H1 (cell line): ENCODE data around the gene DHX38. TPM values are rescaled to one million over a fixed set of nuclear protein-coding genes. Genes with fewer than 3 reads are reported as not detected.

Experiments
- BCL11A ChIP-seq, 2 experiments: IDR thresholded peaks; one replicate each; pipeline ENCODE4 v1.6.1; 2011; ENCODE audit warnings: low read depth in 2 of 2, low read length in 2 of 2, mild to moderate bottlenecking in 2 of 2
- CHD1 ChIP-seq: IDR thresholded peaks from 2 replicates; pipeline ENCODE4 v1.6.1; 2012; ENCODE audit warnings: low read depth, low read length, improper control_type of control experiment
- CHD2 ChIP-seq: IDR thresholded peaks from 2 replicates; pipeline ENCODE4 v1.6.1; 2012; ENCODE audit warnings: low read length, improper control_type of control experiment
- CHD7 ChIP-seq: fragments of 300-600 bp; sonication (generic); IDR thresholded peaks from 2 replicates; pipeline ENCODE4 v1.7.1; 2012; ENCODE audit warnings: low read length, moderate library complexity, mild to moderate bottlenecking, inconsistent platforms; ENCODE audit not compliant: insufficient replicate concordance
- NANOG ChIP-seq: IDR thresholded peaks from 2 replicates; pipeline ENCODE4 v1.6.1; 2011; ENCODE audit warnings: low read length, low read depth, mild to moderate bottlenecking, inconsistent platforms; ENCODE audit not compliant: insufficient read depth, poor library complexity, severe bottlenecking
- RXRA ChIP-seq: IDR thresholded peaks from 2 replicates; pipeline ENCODE4 v1.6.1; 2011; ENCODE audit warnings: low read depth, mild to moderate bottlenecking, low read length, moderate library complexity; ENCODE audit not compliant: insufficient read depth
- SRF ChIP-seq: IDR thresholded peaks from 2 replicates; pipeline ENCODE4 v1.6.1; 2011; ENCODE audit warnings: mild to moderate bottlenecking, low read depth, low read length, moderate library complexity
- polyA plus RNA-seq, 7 experiments: library from polyadenylated mRNA; depleted of rRNA in 3 of 7; stranded (reverse) in 5 of 7; unstranded in 2 of 7; fragments of >200 nt in 5 of 7; fragments of 200-250 nt in 2 of 7; gene quantifications; 1 replicate in 5 of 7; 2 replicates in 1 of 7; 4 replicates in 1 of 7; pipeline versions ENCODE4 v1.2.1 to v1.2.3, GENCODE V29; 2011 to 2013; ENCODE audit warnings: missing spikeins in 2 of 7, mixed read lengths in 2 of 7
- total RNA-seq: library from RNA; stranded (reverse); fragmentation: NEBNext Ultra II Directional; extraction: Animal tissue kit (Norgen Biotek cat#: 25700); gene quantifications from 2 replicates; pipeline ENCODE4 v1.2.1, GENCODE V29; 2021

Gene DHX38
- total and polyA plus RNA-seq, 2 of the 8 experiments (the other 6 are each of a cell fraction or from before 2014, with no cell fraction given), result 27.3 to 53.5 TPM

- no peak for TF ChIP-seq BCL11A (IDR thresholded peaks at IDR 0.05; ENCODE audit: low read depth in 2 of 2, low read length in 2 of 2)
- no peak for TF ChIP-seq NANOG
- no peak for TF ChIP-seq RXRA
- no peak for TF ChIP-seq CHD2
- TF ChIP-seq CHD7, result no peak
- no peak for TF ChIP-seq SRF
- TF ChIP-seq CHD1, result no peak
Measured at GRCh38 chr16:72099377-72099818, 5.8 kb downstream of the DHX38 start (continued).
